ENCODE measurements around the gene CREBRF. TPM values are rescaled to one million over a fixed set of nuclear protein-coding genes. Genes with fewer than 3 reads are reported as not detected.
A peak's percentile ranks its signal among the peaks of the same experiment; 100 is the strongest.

The CREBRF gene
- total RNA-seq, 2 donors from 2014 or later = 9.8 to 16.5 TPM

DNA sequence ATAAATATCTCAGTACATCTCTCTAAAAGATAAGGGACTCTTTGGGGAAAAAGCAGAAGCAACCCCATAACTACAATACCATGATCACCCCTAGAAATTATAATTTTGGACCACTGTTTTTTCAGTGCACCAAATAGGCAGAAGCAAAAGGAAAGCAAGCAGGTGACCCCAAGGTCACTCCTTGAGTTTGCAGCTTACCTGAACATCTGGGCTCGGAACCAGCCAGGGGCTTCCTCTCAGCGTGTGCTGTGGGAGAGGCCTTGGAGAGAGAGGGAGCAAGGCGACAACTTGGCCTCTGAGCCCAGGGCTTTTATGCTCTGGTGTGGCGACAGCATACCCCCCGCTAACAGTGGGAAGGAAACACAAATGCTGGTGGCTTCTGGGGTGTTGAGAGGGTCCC lies 105.0 kb downstream of the CREBRF start:
- no peaks in the 10 kb centered on the region for H3K9me3 Mint-ChIP-seq
- ATAC-seq (no peak), DNase-seq (ENCODE audit: low spot score) (no peak)
- no peak overlapping the region for H3K27ac Mint-ChIP-seq
- no peaks in the 10 kb centered on the region for H3K36me3 Mint-ChIP-seq
- no peaks in the 10 kb centered on the region for H3K4me1 Mint-ChIP-seq (ENCODE audit: low read depth in 2 of 2)
- H3K4me3 Mint-ChIP-seq = no peak overlapping the region
- H3K27me3 Mint-ChIP-seq = no peaks in the 10 kb centered on the region

GRCh38 chr5:173163219-173163618 lies 107.1 kb downstream of the CREBRF start:
- Mint-ChIP-seq H3K36me3 (no peaks in the 10 kb centered on the region), H3K27ac (no peak overlapping the region), H3K4me3 (no peak overlapping the region), H3K27me3 (no peaks in the 10 kb centered on the region), H3K9me3 (no peaks in the 10 kb centered on the region), H3K4me1 (ENCODE audit: low read depth in 2 of 2) (no peaks in the 10 kb centered on the region)
- ATAC-seq = no peak
- no peak for DNase-seq (ENCODE audit: low spot score)

DNA sequence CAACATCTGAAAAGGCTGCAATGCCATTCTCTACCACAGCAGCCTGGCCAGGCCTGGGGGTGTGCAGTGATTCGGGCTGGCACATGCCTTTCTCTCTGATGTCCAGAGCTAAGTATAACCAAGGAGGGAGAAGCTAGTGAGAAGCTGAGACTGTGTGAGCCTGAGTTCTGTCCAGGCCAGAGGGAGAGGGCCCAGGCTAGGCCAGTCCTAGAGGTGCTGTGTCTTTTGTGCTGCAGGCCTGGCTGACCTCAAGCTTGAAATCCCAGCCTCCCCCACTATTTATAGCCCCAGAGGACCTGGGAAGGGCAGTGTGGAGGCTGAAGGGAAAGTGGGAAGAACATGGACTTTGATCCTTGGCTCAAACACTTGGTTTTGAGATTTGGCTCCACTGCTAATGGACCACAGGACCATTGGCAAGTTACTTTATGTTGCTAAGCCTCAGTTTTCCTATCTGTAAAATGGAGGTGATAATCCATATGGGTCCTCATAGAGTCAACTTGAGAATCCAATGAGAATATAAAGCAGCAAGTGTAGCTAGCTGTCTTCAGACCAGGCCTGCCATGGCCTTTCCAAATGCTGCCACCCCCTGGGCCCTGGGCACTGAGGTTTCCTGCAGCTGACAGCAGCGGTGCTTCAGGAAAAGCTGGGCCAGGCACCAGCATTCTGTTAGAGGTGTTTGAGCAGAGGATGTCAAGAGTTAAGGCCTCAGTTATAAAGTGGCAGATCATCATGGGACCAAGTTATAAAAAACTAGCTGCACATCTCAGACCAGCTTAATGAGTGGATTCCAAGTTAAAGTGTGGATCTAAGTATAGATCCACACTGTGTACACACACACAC lies 109.2 kb downstream of the CREBRF start:
- DNase-seq (ENCODE audit: low spot score) (no peak), ATAC-seq (no peak)
- no peaks in the 10 kb centered on the region for H3K9me3 Mint-ChIP-seq
- H3K27me3 Mint-ChIP-seq = no peaks in the 10 kb centered on the region
- H3K27ac Mint-ChIP-seq = no peak overlapping the region
- no peaks in the 10 kb centered on the region for H3K4me1 Mint-ChIP-seq (ENCODE audit: low read depth in 2 of 2)
- no peak overlapping the region for H3K4me3 Mint-ChIP-seq
- H3K36me3 Mint-ChIP-seq = no peaks in the 10 kb centered on the region

DNA sequence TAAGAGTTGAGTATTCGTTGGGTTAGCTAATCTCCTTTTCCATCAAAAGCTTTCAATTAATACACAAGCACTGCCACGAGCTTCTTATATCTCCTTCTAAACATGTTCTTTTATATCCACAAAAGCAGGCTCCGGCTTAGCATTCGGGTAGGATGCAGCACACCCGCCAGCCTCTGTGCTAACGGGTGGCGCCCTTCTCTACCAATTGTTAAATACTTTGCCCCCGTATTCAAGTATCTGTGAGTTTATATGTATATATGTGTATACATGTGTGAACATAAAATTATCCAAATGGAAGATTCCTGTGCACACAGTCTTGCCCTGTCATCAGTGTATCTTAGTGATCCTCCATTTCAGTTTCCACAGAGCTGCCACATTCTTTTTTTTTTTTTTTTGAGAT lies 116.0 kb downstream of the CREBRF start:
- no peaks in the 10 kb centered on the region for H3K27me3 Mint-ChIP-seq
- H3K9me3 Mint-ChIP-seq = no peaks in the 10 kb centered on the region
- H3K4me3 Mint-ChIP-seq = no peak overlapping the region
- no peak overlapping the region for H3K27ac Mint-ChIP-seq
- DNase-seq (ENCODE audit: low spot score) = no peak
- no peak for ATAC-seq
- H3K36me3 Mint-ChIP-seq = no peaks in the 10 kb centered on the region
- H3K4me1 Mint-ChIP-seq (ENCODE audit: low read depth in 2 of 2) = no peaks in the 10 kb centered on the region

- Mint-ChIP-seq H3K4me1 (ENCODE audit: low read depth in 2 of 2) (no peaks in the 10 kb centered on the region), H3K36me3 (no peaks in the 10 kb centered on the region), H3K4me3 (no peak overlapping the region), H3K27ac (no peak overlapping the region), H3K9me3 (peaks cover 4% of the 10 kb centered on the region), H3K27me3 (peaks cover 0 to 5% of the 10 kb centered on the region in 2 donors)
- DNase-seq (ENCODE audit: low spot score) (no peak), ATAC-seq (no peak)
Measured at GRCh38 chr5:173175523-173175922, 119.4 kb downstream of the CREBRF start.

- H3K4me1 Mint-ChIP-seq (ENCODE audit: low read depth in 2 of 2) = no peaks in the 10 kb centered on the region
- no peak overlapping the region for H3K27ac Mint-ChIP-seq
- H3K36me3 Mint-ChIP-seq = no peaks in the 10 kb centered on the region
- no peak for DNase-seq (ENCODE audit: low spot score)
- no peak overlapping the region for H3K4me3 Mint-ChIP-seq
- no peak for ATAC-seq
- peaks cover 6 to 8% of the 10 kb centered on the region in 2 donors for H3K27me3 Mint-ChIP-seq
- H3K9me3 Mint-ChIP-seq = peaks cover 4% of the 10 kb centered on the region
Measured at GRCh38 chr5:173178369-173178910, 122.3 kb downstream of the CREBRF start.

DNA sequence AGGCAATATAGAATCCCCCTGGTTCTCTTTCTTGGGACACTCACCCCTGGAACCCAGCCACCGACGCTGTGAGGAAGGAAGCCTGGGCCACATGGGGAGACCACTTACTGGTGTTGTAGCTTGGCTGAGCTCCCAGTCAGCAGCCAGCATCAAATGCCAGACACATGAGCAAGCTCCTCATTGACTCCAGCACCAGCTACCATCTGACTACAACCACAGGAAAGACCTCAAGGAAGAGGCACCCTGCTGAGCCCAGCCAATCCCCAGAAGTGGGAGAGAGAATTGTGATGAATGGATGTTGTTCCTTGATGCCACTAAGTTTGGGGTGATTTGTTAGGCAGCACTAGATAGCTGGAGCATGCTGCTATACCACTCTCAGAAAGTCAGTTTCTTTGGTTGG lies 124.2 kb downstream of the CREBRF start:
- ATAC-seq (no peak), DNase-seq (ENCODE audit: low spot score) (no peak)
- Mint-ChIP-seq H3K9me3 (peaks cover 4% of the 10 kb centered on the region), H3K27ac (no peak overlapping the region), H3K4me1 (ENCODE audit: low read depth in 2 of 2) (no peaks in the 10 kb centered on the region), H3K36me3 (no peaks in the 10 kb centered on the region), H3K4me3 (no peak overlapping the region), H3K27me3 (peaks cover 6 to 8% of the 10 kb centered on the region in 2 donors)

GRCh38 chr5:173187054-173187743 lies 131.0 kb downstream of the CREBRF start:
- ATAC-seq = peak; percentile 56 to 65
- Mint-ChIP-seq H3K27ac (no peak overlapping the region), H3K27me3 (no peaks in the 10 kb centered on the region), H3K36me3 (no peaks in the 10 kb centered on the region), H3K4me1 (ENCODE audit: low read depth in 2 of 2) (no peaks in the 10 kb centered on the region), H3K9me3 (no peaks in the 10 kb centered on the region), H3K4me3 (no peak overlapping the region)
- DNase-seq (ENCODE audit: low spot score) = no peak

DNA sequence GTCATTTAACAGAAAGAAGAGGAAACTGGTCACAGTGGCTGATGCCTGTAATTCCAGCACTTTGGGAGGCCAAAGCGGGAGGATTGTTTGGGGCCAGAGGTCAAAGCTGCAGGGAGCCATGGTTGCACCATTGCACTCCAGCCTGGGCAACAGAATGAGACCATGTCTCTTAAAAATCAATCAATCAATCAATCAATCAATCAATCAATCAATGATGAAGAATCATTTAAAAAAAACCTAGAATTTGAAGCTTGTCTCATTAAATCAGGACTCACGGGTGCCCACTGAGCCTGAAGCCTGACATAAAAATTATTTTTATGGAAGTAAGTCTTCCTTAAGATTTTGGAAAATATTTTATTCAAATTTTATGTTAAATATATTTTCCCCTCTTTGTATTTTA lies 132.1 kb downstream of the CREBRF start:
- ATAC-seq (no peak), DNase-seq (ENCODE audit: low spot score) (no peak)
- H3K4me1 Mint-ChIP-seq (ENCODE audit: low read depth in 2 of 2) = no peaks in the 10 kb centered on the region
- H3K27ac Mint-ChIP-seq = no peak overlapping the region
- H3K36me3 Mint-ChIP-seq = no peaks in the 10 kb centered on the region
- no peaks in the 10 kb centered on the region for H3K27me3 Mint-ChIP-seq
- H3K9me3 Mint-ChIP-seq = no peaks in the 10 kb centered on the region
- no peak overlapping the region for H3K4me3 Mint-ChIP-seq

Other genes with a start within 250 kb of the CREBRF start
- 10 to 100 TPM; 50.8 to 51.4 TPM for gene ERGIC1, start 222.1 kb upstream of the CREBRF start, total RNA-seq
- gene RPL26L1, start 96.9 kb upstream of the CREBRF start, total RNA-seq = 10 to 100 TPM; 41.5 to 47.3 TPM
- 100 to 1,000 TPM; 150 to 214 TPM for gene ATP6V0E1, start 72.6 kb upstream of the CREBRF start, total RNA-seq
- 10 to 100 TPM; 17.4 to 18.0 TPM for gene BNIP1, start 88.2 kb downstream of the CREBRF start, total RNA-seq
- not detected for gene NKX2-5, start 178.9 kb downstream of the CREBRF start, total RNA-seq